AG08395 (cell line): ENCODE data around the gene PPM1E.
"Not testable (repeated sequence)": the region's sequence is repeated elsewhere in the genome, so short reads cannot be mapped to it uniquely, and the experiment has no call there.

Experiments used
- DNase-seq: peaks from one replicate; pipeline ENCODE4 v3.0.0; 2012; ENCODE audit warnings: mixed read lengths, low spot score

The PPM1E gene

GRCh38 chr17:58947824-58948223 is 192.2 kb downstream of the PPM1E start:
- DNase-seq, result no peak

DNA sequence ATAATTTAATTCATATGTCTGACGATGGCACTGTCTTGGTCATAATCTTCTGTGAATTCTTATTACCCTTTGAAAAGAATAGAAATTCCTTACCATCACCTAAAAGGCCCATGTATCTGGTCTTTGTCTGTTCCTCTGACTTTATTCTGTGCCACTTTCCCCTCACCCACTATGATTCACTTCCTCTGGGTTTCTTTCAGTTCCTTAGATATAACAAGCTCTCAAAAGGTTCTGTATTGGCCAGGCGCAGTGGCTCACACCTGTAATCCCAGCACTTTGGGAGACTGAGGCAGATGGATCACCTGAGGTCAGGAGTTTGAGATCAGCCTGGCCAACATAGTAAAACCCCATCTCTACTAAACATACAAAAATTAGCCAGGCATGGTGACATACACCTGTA is 198.7 kb downstream of the PPM1E start:
- not testable (repeated sequence) for DNase-seq

GRCh38 chr17:58956997-58957724 is 201.5 kb downstream of the PPM1E start:
- no peak for DNase-seq

DNA sequence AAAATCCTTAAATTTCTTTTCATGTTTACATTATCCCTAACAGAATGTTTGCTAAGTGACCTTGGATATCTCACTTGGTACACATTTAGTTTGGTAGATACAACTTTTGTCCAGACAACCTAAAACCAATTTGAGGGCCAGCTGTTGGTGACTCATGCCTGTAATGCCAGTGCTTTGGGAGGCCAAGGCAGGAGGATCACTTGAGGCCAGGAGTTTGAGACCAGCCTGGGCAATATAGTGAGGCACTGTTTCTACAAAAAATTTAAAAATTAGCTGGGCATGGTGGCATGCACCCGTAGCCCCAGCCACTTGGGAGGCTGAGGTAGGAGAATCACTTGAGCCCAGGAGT is 202.0 kb downstream of the PPM1E start:
- not testable (repeated sequence) for DNase-seq

DNA sequence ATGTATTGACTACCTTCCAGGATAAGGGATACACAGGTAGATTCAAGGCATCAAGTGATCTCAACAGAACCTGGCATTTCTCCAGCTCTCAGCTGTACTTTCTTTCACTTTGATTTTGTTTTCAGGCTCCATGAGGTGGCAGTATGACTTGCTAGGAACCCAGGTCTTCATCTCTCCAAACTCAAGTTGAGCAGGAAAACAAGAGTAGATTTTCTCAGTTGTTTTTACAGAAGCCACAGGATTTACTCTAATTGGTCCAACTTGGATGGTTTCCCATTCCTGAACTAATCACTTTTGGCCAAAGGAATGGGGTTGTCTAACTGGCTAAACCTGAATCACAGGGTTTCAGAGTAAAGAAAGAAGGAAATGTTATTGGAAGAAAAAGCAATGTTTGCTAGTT is 204.4 kb downstream of the PPM1E start:
- DNase-seq, result peak; percentile 56

DNA sequence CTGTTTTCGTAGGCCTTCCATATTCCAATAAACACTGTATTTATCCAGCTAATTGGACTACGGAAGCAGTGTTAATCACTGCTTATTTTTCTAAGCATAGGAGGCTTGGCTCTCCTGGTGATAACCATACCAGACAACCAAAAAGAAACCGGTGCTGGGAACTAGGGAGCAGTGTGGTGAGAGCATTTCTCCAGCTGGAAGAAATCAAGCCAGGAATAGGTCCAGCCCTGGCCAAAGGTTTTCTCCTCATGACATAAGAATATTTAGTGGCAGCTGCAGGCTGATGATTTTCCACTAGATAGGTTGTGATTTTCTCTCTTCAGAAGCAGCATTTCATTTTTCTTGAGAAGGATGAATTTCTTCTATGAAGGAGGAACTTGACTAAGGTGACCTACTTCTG is 209.6 kb downstream of the PPM1E start:
- DNase-seq, result no peak

DNA sequence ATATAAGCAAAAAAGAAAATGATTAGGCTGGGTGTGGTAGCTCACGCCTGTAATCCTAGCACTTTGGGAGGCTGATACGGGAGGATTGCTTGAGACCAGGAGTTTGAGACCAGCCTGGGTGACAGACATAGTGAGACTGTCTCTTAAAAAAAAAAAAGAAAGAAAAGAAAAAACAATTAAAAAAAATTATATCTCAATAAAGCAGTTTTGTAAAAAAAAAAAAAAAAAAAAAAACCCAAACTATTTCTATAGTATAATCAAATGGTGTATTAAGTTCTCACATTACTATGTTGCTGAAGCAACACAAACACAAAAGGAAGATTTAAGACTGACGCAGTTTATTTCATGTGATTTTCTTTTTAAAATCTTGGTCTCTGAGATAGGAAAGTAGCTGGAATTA is 210.6 kb downstream of the PPM1E start:
- DNase-seq, result no peak

DNA sequence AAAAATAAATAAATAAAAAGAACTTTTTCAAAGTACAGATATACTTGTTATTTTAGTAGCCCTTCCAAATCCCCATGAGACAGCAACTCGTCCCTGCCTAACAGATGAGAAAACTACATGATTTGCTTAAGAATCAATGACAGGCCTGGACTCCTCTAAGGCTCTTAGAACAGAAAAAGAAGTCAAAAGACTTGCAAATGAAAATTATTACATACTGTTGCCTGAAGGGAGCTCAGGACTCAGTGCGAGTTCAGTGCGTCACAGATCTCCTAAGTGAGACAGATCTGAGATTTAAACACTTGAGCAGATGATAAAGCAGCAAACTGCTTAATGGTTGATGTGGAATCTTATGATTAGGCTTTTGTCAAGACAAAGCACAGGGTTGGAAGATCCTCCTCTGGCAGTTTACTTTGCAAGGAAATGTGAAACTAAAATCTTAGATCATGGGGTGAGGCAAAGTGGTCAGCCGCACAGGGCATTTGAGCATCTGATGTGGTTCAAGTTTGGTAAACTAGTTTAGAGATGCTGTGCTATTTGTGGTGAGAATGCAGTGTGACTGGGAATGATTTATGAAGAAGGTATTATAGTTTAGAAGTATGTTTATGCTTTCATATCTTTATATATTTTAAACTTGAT is 212.9 kb downstream of the PPM1E start:
- DNase-seq, result no peak

GRCh38 chr17:58969156-58969555 is 213.5 kb downstream of the PPM1E start:
- no peak for DNase-seq

DNA sequence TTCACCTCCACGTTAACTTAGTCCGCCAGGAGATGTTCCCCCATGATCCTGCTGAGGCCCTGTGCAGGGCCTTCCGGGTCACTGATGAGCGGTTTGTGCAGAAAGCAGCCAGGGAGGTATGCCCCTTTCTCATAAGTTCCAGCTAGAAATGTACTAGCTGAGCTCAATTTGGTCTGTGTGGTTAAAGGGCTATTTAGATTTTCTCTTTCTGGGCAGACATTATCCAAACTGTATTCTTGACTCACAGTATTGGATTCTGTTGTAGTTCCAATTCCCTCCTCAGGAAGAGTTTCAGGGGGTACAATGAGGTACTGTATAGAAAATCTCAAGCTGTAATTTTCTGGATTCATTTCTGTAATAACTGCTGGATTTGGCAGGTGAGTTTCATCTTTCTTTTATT is 214.0 kb downstream of the PPM1E start:
- no peak for DNase-seq

- peak; percentile 16 for DNase-seq
These were observed 215.2 kb downstream of the PPM1E start for GRCh38 chr17:58970609-58971450.

DNA sequence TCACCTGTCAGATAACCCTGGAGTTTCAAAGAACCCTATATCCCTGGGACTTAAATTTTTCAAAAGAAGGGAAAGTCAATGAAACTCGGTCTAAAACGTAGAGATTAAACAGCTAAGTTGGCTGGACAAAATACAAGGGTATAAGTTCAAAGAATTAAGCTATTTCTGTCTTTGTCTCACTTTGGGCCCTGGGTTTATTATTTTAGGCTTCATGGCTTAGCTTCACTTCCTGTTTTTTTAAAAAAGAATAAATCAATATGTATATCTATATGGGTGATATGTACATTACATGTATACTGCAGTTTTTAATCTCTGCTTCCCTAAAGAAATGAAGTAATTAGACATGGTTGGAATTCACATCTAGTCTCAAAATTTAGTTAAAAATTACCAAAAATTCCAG is 218.7 kb downstream of the PPM1E start:
- no peak for DNase-seq

- no peak for DNase-seq
These were observed 220.9 kb downstream of the PPM1E start for GRCh38 chr17:58976541-58976940.

DNA sequence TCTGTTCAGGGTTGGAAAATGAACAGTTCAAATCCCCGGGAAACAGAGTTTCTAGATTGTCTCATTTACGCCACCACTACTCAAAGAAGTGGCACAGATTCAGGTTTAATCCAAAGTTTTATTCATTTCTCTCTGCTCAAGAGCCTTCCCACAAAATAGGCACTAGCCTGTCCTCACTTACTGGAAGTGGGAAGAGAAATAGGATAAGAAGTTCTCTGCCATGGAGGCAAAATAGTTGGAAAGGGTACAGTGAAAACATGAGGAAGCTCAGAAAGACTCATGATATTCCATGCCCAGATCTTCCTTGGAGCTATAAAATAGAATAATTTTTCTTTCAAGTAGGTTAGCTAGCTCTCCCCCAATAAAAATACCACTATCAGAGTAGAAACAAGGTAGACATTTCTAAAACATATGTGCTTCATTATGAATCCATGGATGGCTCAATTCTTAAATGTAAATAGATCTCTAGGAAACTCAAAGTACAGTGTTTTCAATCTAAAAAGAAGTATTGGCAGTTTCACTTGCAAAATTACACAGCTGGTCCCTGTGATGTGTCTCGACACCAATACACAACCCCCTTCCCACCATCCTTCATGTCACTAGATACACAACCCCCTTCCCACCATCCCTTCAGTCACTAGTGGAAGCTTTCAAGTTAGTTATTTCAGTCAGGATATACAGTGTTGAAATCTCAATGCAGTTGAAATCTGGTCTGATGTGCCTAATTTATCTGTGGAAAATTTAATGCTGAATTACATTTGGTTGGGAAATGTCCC is 225.2 kb downstream of the PPM1E start:
- no peak for DNase-seq

DNA sequence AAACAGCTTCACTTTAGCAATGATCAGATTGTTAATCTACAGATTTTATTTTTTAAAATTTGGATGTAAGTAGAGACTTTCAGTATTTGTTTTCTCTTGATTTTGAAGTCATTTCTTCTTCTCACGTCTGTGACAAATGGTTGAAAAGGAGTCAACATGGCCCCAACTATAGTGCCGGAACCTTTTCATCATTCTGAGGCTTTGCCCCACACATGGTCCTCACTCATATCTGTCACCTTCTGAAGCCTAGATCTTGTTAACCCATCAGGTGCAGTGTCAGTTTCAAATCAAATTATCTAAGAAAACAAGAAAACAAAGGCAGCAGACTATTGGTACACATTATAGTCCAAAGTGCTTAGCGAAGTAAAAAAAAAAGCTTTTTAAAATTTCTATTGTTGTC is 227.0 kb downstream of the PPM1E start:
- DNase-seq, result no peak

DNA sequence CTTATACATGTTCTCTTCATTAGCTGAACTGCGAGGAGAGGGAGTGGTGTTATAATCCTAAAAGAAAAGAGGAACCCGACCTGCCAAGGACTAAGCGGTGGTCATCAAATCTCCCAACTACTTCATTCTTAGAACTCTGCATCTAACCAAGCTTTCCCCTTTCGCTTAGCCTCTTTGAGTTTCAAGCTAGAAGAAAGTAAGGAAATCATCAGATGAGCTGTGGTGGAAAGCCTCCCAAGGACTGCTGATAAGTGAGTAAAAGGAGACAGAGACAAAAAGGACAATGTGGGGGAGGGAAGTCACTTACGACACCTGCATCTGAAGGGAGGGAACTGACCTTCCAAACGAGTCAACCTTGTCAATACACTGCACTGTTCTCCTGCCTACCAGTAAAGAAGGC is 229.7 kb downstream of the PPM1E start:
- DNase-seq, result no peak

DNA sequence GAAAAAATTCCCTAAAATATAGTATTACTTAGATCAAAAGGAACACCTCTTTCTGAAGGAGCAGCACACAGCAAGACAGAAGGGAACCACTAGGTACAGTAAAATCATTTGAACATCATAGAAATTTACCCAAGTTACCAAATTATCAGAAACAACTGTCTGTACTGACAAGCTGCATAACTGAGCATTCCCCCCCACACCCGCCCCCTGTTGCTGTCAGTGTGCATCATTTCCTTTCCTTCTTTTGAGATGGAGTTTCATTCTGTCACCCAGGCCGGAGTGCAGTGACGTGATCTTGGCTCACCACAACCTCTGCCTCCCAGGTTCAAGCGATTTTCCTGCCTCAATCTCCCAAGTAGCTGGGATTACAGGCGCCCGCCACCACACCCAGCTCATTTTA is 230.3 kb downstream of the PPM1E start:
- no peak for DNase-seq

DNA sequence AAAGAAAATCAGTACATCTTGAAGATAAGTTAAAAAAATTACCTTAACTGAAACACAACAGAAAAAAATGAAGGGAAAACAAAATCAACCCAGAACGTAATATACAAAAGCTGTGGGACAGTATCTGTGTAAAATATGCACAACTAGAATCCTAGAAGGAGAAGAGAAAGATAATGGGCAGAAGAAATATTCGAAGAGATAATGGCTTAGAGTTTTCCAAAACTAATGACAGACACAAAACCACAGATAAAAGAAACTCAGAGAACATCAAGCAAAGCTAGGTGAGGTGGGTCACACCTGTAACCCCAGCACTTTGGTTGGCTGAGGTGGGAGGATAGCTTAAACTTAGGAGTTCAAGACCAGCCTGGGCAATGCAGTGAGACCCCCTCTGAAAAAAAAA is 234.0 kb downstream of the PPM1E start:
- DNase-seq, result no peak

GRCh38 chr17:58991718-58992331 is 236.2 kb downstream of the PPM1E start:
- peak; percentile 67 for DNase-seq

GRCh38 chr17:58993311-58993710 is 237.7 kb downstream of the PPM1E start:
- DNase-seq, result no peak

GRCh38 chr17:58995247-58995940 is 239.7 kb downstream of the PPM1E start:
- DNase-seq, result peak; percentile 10
